Osteocyte (in vitro differentiated cells): ENCODE measurements around the gene SYNE1. TPM values are rescaled to one million over a fixed set of nuclear protein-coding genes. Genes with fewer than 3 reads are reported as not detected.
"Not testable (repeated sequence)": the region's sequence is repeated elsewhere in the genome, so short reads cannot be mapped to it uniquely, and the experiment has no call there.

Experiments
- DNase-seq: peaks from one replicate; pipeline ENCODE4 v3.0.0; 2021; ENCODE audit warnings: mixed read lengths; ENCODE audit not compliant: unreplicated experiment; ENCODE audit errors: extremely low spot score
- H3K27ac Mint-ChIP-seq: one replicate; pipeline ENCODE4 v1.8.0; 2021; ENCODE audit warnings: mild to moderate bottlenecking, mixed read lengths; ENCODE audit not compliant: unreplicated experiment
- H3K27me3 Mint-ChIP-seq: one replicate; pipeline ENCODE4 v1.8.0; 2021; ENCODE audit warnings: mixed read lengths; ENCODE audit not compliant: unreplicated experiment
- H3K36me3 Mint-ChIP-seq: one replicate; pipeline ENCODE4 v1.8.0; 2021; ENCODE audit warnings: mixed read lengths; ENCODE audit not compliant: unreplicated experiment
- H3K4me1 Mint-ChIP-seq: one replicate; pipeline ENCODE4 v1.8.0; 2021; ENCODE audit warnings: mixed read lengths; ENCODE audit not compliant: unreplicated experiment
- H3K4me3 Mint-ChIP-seq: one replicate; pipeline ENCODE4 v1.8.0; 2021; ENCODE audit warnings: mild to moderate bottlenecking, moderate library complexity, mixed read lengths; ENCODE audit not compliant: unreplicated experiment
- H3K9me3 Mint-ChIP-seq: one replicate; pipeline ENCODE4 v1.8.0; 2021; ENCODE audit warnings: mixed read lengths; ENCODE audit not compliant: unreplicated experiment
- total RNA-seq: library from RNA; stranded (reverse); gene quantifications from 2 replicates; pipeline ENCODE4 v1.2.1, GENCODE V29; 2021
- TF ChIP-seq, protein P1 (sequence below): fragments of 200-600 bp; sonication (generic); IDR thresholded peaks from 2 replicates; pipeline ENCODE4 v1.5.0; 2021; ENCODE audit warnings: antibody characterized with exemption, mild to moderate bottlenecking, moderate library complexity

SYNE1 gene
- total RNA-seq, 1 donor from 2014 or later, result 130 TPM

GRCh38 chr6:152148412-152148811, 488.8 kb downstream of the SYNE1 start:
- TF ChIP-seq, protein P1, sequence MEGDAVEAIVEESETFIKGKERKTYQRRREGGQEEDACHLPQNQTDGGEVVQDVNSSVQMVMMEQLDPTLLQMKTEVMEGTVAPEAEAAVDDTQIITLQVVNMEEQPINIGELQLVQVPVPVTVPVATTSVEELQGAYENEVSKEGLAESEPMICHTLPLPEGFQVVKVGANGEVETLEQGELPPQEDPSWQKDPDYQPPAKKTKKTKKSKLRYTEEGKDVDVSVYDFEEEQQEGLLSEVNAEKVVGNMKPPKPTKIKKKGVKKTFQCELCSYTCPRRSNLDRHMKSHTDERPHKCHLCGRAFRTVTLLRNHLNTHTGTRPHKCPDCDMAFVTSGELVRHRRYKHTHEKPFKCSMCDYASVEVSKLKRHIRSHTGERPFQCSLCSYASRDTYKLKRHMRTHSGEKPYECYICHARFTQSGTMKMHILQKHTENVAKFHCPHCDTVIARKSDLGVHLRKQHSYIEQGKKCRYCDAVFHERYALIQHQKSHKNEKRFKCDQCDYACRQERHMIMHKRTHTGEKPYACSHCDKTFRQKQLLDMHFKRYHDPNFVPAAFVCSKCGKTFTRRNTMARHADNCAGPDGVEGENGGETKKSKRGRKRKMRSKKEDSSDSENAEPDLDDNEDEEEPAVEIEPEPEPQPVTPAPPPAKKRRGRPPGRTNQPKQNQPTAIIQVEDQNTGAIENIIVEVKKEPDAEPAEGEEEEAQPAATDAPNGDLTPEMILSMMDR, result no peak
- H3K4me1 Mint-ChIP-seq, result peaks cover 32% of the 10 kb centered on the region
- H3K27ac Mint-ChIP-seq, result no peak overlapping the region
- no peaks in the 10 kb centered on the region for H3K9me3 Mint-ChIP-seq
- H3K27me3 Mint-ChIP-seq, result no peaks in the 10 kb centered on the region
- peaks cover 46% of the 10 kb centered on the region for H3K36me3 Mint-ChIP-seq
- no peak for DNase-seq
- no peak overlapping the region for H3K4me3 Mint-ChIP-seq

- no peak for DNase-seq
- H3K27ac Mint-ChIP-seq, result peak overlapping the region; percentile 42
- peaks cover 32% of the 10 kb centered on the region for H3K4me1 Mint-ChIP-seq
- TF ChIP-seq, protein P1, result no peak
- no peaks in the 10 kb centered on the region for H3K27me3 Mint-ChIP-seq
- peaks cover 48% of the 10 kb centered on the region for H3K36me3 Mint-ChIP-seq
- no peaks in the 10 kb centered on the region for H3K9me3 Mint-ChIP-seq
- H3K4me3 Mint-ChIP-seq, result no peak overlapping the region
Measured at GRCh38 chr6:152147269-152147668, 489.9 kb downstream of the SYNE1 start.

DNA sequence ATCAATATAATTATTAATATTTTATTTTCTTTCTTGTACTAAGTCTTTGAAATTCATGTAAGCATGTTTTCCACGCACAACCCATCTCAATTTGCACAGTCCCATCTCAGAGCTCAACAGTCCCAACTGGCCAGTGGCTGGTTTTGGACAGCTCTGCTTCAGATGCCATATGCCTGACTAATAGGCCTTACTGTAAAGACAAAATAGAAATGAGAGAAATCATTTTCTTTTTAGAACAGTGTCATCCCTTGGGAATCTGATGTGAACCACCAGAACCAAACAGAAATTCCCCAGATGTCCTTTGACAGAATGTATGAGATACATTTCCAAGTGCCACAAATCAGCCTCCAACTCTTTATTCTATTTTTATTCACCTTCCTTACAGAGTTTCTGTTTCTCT, 490.8 kb downstream of the SYNE1 start:
- peak overlapping the region; percentile 43 for H3K27ac Mint-ChIP-seq
- no peak for DNase-seq
- no peaks in the 10 kb centered on the region for H3K9me3 Mint-ChIP-seq
- no peak overlapping the region for H3K4me3 Mint-ChIP-seq
- H3K4me1 Mint-ChIP-seq, result peaks cover 32% of the 10 kb centered on the region
- H3K27me3 Mint-ChIP-seq, result no peaks in the 10 kb centered on the region
- peaks cover 43% of the 10 kb centered on the region for H3K36me3 Mint-ChIP-seq
- TF ChIP-seq, protein P1, result no peak

DNA sequence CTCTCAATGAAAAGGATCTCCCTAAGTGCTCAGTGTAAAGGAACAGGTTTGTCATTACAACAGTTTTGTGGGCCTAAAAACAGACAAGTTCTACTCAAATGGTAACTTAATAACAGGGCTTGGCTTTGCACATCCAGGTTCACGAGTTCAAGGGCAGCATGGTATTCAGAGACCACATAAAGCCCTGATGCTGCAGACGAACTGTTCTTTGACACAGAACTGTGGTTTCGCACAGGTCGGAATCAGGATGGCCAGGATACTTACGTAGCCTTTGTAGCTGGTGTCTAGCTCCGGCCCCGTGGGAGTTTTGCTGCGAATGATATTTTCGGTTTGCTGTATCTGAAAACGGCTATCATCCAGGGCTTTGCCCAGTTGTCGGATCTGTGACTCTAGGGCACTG, 493.8 kb downstream of the SYNE1 start:
- H3K9me3 Mint-ChIP-seq, result no peaks in the 10 kb centered on the region
- H3K27me3 Mint-ChIP-seq, result no peaks in the 10 kb centered on the region
- H3K4me1 Mint-ChIP-seq, result peaks cover 15% of the 10 kb centered on the region
- DNase-seq, result no peak
- no peak overlapping the region for H3K27ac Mint-ChIP-seq
- no peak overlapping the region for H3K4me3 Mint-ChIP-seq
- peaks cover 53% of the 10 kb centered on the region for H3K36me3 Mint-ChIP-seq
- TF ChIP-seq, protein P1, result no peak

DNA sequence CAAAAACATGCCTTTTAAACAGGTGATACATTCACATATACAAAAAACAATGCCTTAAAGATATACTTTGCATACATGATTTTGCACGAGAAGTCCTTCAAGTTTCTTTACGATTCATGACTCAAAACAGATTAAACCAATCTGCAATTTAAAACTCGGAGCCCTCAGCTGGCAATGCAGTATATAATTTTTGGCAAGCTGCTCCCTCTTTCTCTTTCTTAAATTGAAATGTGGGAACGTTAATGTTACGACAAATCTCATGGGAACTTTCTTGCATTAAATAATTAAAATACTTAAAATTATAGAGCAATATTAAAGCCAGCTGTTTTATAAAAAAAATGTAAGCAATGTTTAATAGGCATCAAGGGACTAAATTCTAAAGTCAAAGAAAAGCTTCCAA, 495.1 kb downstream of the SYNE1 start:
- H3K36me3 Mint-ChIP-seq, result peaks cover 49% of the 10 kb centered on the region
- TF ChIP-seq, protein P1, result no peak
- H3K4me1 Mint-ChIP-seq, result peaks cover 9% of the 10 kb centered on the region
- H3K9me3 Mint-ChIP-seq, result no peaks in the 10 kb centered on the region
- H3K4me3 Mint-ChIP-seq, result no peak overlapping the region
- no peak for DNase-seq
- no peak overlapping the region for H3K27ac Mint-ChIP-seq
- no peaks in the 10 kb centered on the region for H3K27me3 Mint-ChIP-seq

DNA sequence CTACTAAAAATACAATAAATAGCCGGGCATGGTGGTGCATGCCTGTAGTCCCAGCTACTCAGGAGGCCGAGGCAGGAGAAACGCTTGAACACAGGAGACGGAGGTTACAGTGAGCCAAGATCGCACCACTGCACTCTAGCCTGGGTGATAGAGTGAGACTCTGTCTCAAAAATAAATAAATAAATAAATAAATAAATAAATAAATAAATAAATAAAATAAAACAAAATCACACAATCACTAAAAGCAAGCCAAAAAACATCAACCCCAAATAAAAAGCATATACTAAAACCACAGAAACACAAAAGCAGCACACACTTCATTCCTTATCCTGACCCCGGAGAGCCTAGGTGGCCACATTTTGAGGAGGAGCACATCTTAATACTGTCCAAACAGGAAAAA, 498.8 kb downstream of the SYNE1 start:
- H3K9me3 Mint-ChIP-seq, DNase-seq, H3K27ac Mint-ChIP-seq, H3K27me3 Mint-ChIP-seq, H3K4me1 Mint-ChIP-seq, H3K4me3 Mint-ChIP-seq: not testable (repeated sequence)
- peaks cover 65% of the 10 kb centered on the region for H3K36me3 Mint-ChIP-seq
